Measurements from ENCODE around the gene PCNA.
"Not testable (repeated sequence)": the region's sequence is repeated elsewhere in the genome, so short reads cannot be mapped to it uniquely, and the experiment has no call there.

The PCNA gene

DNA sequence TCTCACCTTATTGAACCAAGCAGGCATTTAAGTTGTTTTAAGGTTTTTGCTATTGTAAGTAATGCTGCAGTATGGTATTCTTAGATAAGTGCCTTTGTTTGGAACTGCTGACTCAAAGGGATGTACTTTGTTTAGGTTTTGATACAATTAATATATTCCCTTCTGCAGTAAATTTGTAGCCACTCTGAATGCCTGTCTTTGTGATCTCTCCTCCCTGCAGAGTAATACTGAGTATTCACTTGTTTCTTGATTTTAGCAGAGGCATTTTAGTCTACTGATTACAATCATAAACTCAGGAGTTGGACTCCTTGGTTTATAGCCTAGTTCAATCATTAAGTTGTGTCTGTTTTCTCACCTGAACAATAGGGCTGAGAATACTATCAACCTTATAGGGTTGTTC, 20.4 kb upstream of the PCNA start:
- no peak for DNase-seq

DNA sequence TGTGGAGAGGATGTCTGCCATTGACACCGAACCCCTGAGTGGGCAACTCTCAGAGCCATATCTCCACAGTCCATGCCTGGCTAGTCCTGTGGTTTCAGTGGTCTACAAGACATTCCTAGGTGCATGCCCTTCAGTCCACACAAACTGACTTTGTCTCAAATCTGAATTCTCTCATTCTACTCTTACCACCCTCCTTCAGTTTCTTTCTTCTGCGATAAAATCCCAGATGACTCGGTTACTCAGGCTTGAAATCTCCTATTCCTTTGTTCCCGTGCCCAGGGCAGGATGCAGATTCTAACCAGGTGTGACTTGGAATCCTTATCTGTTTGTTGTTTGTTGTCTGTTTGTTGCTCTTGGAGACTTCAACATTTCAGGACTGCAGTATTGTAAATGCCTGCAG, 16.3 kb upstream of the PCNA start:
- no peak for DNase-seq

DNA sequence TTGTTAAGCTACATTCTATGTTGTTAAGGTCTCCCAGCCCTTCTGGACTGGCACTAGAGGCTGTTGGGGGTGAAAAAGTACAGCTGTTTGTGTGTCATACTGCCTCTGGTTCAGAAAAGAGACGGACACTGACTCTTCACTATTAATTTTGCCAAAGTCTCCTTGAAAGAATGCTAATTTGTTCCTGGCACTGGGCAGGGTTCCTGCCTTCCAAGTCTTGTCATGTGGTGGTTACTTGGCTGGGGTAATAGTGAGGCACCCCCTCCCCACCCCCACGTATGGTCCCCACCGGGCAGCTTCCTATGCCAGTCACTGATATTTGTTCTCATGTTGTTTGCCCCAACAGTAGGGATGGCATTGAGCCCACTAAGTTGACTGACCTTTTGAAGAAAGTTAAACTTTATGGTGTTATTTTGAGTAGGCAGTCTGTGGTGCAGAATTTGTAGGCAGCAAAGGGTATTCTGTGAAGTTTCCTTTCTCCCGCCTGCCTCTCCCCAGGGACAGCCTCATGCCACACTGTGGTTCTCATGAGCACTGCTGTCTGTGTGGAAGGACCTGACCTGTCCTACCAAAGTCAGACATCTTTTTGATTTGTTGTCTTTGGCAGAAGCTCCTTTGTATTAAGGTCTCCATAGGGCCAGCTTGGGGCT, 15.7 kb upstream of the PCNA start:
- no peak for DNase-seq

DNA sequence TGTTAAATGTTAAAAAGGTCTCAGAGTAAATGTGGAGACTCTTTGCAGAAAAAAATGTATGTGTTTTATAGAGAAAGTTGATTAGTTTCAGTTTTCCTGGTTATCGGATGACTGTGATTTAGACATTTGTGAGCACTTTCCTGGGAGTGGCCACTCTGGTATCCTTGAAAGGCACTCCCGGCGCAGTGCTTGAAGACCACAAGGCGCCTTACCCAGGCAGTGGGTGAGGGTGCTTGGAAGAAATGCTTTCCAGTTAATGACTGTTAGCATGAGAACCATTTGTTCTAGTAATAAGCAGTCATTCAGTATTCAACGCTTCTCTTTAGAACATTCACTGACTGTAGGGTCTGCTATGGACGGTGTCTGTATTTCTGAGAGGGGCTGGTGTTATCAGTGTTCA, 14.2 kb upstream of the PCNA start:
- no peak for DNase-seq

DNA sequence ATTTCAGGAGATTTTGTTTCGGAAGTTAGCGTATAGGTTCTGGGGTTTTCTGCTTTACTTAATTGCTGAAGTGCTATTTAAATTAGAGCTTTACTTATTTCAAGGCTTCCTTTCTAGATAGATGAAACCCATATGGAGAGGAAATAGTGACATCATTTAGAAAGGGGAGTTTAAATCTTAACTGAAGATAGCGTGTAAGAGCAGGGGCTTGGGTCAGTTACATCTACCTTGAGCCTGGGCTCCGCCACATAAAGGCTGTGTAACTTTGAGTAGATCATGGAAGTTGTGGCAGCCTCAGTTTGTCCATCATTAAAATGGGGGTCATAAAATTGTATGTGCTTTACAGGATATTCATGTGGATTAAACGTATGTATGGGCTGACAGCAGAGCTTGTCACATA, 11.7 kb upstream of the PCNA start:
- DNase-seq: no peak

DNA sequence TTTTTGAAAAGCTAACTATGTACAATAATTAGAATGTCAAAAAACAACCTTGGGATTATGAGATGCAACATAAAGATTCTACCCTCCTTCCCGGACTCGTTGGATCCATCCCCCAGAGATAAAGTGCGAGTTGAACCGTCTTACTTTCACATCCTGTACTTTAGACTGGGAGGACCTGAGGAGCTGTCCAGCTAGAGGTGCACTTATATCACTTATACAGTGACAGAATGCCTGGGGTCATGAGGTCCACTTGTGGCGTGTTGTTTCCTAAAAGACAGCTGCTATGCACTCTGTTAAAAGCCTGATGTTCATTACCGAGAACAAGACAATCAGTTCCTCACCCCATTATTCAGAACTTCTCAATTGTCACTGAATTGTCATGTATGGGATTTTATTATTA, 9.1 kb upstream of the PCNA start:
- no peak for DNase-seq

DNA sequence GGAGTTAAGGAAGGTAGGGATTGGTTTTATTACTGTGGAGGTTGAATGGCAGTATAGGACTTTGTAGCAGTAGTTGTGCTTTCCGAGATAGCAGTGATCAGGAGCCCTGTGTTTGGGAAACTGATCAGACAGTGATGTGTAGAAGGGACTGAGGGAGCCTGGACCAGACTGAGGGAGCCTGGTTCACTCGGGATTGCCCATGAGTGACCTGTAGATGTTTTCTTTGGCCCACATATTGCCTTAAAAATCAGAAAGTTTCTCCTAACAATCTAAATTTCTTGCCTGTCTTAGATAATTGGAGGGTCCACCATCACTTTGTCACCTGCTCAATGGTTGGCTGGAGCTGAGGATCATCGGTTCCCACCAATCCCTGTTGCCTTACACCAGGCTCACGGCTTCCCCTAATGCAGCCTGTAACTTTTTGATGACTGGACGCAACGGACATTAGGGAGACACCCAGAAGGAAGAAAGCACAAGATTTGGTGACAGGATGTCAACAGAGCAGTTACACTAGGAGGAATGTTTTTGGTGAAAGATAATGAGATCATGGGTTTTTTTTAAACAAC, 8.2 kb upstream of the PCNA start:
- no peak for DNase-seq

DNA sequence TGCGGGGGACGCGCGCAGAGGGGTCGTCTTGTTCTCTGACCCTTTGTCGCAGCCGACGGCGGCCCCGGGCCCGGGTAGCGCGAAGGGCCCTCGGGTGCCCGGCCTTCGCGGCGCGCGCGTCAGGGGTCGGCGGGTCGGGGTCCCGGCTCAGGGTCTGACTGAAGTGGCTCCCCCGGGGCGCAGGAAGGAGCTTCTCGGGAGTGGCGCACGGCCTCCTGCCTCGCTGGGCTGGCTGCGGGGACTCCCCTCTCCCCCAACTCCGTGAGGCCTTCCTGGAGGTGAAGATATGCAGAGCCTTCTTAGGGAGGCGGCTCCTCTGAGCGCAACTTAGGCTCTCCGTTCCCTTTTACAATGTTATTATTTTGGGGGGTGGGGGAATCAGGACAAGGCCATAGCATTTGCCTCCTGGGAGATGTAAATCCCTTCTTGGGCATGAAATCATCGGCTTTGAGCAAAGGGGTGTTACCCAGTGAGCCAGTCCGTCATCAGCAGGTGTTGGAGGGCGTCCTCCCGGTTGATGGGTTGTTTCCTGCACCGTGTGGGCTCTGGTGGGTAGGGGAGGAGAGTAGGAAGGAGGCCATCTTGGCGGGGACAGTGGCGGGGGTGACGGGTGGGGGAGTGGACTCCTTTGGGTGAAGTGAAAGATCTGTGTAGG, 7.6 kb upstream of the PCNA start:
- DNase-seq: peak; percentile 58

DNA sequence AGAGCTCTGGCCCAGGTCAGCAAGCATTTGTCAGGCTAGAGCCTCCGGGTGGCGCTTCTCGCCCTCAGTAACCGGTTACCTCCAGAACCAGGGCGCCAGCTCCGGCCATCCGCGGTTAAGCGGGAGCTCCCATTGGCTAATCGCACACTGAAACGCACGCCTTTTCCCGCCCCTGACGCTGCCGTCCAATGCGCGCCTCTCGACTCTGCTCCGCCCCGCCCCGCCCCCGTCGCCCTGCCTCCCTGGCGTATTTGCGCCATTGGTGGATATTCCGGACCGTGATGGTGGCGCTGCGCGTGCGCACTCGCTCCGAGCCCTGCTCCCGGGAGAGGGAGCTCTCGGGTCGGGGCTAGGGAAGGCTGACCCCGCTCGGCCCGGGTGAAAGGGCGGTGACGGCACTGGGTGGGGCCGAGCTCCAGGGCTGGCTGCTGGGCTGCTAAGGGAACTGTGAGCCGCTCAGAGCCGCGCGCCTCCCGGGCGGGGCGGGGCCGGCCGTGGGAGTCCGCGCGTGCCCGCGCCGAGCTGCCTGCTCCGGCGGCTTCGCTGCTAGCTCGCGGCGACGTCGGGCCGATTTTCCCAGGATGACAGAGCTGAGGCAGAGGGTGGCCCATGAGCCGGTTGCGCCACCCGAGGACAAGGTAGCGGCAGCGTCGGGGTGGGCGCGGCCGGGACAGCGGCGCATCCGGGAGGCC, 6.9 kb upstream of the PCNA start, which contains the start of gene CDS2:
CDS2 (plus strand) TSS at position 497 of the 692 bp plus-strand sequence; CDS start at position 582, 85 bp downstream.
- DNase-seq: peak; percentile 100

DNA sequence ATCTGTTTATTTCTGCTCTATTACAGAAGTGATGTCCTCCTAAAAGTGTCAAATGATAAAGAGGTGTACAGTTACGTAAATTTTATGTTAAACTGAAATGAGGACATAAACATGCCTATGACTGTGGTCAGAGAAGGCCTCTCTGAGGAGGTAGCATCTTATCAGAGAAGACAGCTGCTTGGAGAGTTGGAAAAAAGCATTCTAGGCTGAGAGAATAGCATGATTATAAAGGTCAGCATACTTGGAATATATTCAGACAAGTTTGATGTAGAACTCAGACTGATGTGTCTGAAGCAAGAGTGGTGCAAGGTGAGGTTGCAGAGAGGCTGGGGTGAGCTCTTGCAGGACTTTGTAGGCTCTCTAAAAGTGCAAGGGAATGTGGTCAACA, 3.1 kb upstream of the PCNA start:
- DNase-seq: no peak

DNA sequence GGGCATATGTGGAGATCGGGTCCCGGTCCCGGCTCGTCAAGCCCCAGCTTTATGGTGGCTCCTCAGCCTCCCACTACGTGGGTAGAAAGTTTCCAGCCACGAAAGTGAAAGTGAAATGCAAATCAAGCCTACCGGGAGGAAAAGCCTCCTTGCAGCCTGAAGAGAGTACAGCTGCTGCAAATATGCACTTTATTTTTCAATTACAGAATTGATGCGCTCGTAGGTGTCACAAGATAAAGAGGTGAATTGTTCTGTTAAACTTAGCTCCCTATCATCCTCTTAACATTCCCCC, 373 bp upstream of the PCNA start:
- DNase-seq: no peak

DNA sequence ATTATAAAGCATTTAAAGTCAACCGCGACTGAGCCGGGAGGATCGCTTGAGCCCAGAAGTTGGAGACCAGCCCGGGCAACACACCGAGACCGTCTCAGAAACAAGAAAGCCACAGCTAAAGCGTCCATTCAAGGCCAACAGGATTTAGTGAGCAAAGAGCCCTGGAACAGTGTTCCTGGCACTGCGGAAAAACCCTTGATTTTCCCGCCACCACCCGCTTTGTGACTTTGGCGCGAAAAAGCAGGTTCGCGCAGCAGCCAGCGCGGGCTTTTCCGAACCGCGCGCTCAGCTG, 669 bp downstream of the PCNA start:
- DNase-seq: no peak

DNA sequence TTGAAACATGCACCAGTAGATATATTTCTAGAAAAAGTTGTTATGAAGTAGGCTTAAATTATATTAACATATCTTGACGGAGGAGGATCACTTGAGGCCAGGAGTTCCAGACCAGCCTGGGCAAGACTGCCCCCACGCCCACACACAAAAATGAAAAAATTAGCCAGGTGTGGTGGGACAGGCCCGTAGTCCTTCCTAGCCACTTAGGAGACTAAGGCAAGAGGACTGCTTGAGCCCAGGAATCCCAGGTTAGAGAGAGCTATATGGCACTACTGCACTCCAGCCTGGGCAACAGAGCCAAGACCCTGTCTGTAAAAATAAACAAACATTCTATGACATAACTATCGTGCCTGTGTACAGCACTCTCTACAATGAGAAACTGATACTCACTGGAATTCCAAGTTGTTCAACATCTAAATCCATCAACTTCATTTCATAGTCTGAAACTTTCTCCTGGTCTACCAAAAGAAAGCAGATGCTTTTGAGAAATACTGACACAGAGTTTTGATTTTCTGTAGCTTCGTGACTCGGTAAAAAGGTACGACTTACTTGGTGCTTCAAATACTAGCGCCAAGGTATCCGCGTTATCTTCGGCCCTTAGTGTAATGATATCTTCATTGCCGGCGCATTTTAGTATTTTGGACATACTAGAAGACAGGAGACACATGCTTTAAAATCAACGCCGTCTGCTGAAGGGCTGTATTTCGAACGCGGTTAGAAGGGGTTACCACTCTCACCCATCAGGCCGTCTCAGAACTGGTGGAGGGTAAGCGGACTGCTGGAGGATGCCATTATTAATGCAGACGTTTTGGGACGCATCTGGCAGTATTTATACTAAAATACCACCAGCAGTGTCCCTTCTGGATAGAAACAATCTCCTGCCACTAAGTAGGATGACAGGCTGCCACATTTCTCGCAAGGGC, 1.3 kb downstream of the PCNA start:
- DNase-seq: no peak

DNA sequence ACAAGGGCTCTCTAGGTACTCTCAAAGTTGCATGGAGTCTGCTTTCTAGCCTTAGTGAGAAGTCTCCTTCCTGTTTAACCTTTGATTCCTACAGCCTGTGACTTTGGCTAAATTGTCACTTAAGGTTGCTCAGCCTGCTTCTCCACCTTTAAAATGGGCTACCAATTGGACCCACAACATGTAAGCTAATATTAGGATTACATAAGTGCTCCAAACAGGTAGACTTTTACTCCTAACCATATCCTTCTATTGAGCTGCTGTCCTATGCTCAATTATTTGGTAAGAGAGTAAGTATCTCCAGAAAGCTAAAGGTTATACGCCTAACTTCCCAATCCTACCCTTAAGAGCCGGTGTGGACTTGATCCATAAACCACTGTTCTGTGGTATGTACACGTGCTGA, 2.9 kb downstream of the PCNA start:
- no peak for DNase-seq

DNA sequence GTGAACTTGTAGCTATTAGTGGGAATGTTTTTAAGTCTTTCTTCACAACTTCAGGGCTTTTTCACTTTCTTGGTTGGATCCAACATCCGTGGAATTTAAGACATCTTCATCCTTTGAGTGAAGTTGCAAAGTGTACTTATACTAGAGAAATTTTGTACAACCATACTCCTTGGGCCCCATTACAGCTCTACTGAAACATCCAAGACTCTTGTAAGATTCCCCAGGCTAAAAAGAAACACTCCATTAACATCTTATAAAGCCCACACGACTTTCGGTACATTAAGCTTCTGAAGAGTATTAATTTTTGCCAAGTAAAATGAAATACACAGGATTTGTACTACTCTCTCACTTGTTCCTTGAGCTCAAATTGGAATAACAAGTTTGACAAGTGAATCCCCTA, 5.4 kb downstream of the PCNA start:
- no peak for DNase-seq

DNA sequence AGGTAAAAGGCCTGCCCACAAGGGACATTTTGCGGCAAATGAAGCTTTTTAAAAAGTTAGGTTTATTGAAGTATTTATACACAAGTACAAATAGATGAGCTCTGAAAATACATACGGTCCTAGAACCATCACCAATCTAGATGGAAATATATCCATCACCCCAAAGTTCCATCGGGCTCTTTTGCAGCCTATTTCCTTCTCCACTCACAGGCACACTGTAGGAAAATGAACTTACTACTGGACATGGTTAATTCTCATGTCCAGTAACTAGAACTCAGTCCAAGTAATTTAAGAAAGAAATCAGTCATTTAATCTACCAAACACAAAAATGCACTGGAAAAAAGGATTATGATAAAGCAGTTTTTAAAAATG, 6.2 kb downstream of the PCNA start:
- DNase-seq: no peak

DNA sequence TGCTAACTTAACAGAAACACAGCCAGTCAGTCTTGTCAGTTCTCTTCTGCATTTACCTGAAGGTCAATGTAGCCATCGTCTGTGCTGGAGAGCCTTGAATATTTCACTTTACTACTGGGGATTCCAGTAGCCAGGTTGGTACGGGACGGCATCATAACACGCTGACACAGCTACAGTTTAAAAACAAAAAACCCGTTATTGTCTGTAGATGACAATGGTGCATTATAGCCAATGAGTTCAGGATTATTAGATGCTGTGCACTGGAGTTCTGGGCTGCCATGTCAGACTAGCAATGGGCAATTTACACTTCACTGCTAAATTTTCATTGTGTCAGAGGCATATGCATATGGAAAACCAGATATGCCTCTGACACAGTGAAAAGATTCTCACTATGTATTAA, 10.5 kb downstream of the PCNA start:
- no peak for DNase-seq

DNA sequence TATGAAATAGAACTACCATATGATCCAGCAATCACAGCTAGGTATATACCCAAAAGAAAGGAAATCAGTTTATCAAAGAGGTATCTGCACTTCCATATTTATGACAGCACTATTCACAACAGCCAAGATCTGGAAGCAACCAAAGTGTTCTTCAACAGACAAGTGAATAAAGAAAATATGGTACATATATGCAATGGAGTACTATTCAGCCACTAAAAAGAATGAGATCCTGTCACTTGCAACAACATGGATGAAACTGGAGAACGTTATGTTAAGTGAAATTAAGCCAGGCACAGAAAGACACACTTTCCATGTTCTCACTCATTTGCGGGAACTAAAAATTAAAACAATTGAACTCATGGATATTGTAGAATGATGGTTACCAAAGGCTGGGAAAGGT, 15.3 kb downstream of the PCNA start:
- DNase-seq: no peak

DNA sequence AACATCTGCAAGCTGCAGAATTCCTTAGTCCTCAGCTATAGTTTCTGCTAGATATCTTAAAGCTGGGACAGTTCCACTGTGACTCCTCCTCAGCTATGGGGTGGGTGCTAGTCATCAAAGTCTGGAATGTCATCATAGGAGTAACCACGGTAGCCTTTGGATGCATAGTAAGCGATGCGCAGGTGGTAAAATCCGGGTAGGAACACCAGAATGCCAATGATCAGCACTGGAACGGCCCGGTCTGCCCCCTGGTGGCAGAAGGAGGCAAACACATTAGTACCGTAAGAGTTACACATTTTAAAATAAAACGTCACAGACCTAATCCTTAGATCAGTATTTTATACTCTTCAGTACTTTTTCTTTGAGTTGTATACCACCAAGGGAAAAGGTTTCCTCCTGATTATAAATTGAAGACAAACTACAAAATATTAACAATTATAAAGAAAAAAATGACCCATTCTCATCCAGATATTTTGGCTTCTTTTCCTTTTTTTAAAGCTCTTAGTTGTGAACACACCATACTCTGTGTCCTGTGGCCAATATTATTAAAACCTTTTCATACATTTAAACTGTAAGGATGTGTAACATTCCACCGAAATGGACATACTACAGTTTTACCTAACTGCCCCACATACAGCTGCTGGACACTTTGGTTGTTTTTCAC, 18.9 kb downstream of the PCNA start:
- peak; percentile 82 for DNase-seq

DNA sequence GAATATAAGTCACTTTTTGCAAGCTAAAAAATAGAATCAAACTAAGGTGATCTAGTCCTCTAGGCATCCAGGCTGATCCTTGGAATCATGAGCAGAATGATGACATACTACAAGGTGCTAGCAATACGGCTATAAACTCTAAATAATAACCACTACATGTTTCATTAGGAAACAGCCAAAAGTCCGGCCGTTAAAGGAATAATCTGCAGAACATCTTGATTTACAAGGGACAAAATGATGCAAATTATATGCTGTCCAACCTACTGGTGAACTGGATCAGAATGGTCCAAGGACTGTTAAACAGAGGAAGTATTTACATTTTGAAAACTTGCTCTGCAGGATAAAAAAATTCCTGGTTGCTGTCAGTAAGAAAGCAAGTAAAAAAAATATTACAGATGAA, 19.8 kb downstream of the PCNA start:
- DNase-seq: not testable (repeated sequence)

DNA sequence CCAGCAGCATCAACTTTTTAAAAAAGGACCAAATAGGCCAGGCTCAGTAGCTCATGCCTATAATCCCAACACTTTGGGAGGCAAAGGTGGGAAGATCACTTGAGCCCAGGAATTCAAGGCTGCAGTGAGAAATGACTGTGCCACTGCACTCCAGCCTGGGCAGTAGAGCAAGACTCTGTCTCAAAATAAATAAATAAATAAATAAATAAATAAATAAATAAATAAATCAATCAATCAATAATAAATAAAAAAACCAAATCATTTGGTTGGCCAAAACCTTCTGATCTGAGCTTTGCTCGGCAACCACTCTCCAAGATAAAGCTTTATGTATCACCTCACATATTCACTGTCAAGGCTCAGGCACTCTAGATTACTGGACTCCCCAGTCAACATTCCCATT, 20.7 kb downstream of the PCNA start:
- not testable (repeated sequence) for DNase-seq

DNA sequence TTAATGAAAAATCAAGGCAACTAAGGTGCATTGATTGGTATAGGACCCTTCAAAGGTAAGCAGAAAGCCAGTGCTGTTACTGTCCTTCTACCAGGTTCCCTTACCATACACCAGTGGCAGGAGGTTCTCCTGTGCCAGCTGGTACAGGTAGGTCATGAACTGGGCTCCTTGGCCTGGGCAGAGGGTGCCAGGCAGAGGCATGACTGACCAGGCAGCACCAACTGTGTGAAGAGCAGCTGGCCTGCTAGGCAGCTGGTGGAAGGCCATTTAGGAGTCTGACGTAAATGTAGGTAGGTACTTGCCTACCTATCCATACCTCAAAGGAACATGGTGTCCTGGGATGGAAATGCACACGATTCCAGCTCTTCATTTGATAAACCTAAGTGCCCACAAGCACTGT, 23.3 kb downstream of the PCNA start:
- no peak for DNase-seq

DNA sequence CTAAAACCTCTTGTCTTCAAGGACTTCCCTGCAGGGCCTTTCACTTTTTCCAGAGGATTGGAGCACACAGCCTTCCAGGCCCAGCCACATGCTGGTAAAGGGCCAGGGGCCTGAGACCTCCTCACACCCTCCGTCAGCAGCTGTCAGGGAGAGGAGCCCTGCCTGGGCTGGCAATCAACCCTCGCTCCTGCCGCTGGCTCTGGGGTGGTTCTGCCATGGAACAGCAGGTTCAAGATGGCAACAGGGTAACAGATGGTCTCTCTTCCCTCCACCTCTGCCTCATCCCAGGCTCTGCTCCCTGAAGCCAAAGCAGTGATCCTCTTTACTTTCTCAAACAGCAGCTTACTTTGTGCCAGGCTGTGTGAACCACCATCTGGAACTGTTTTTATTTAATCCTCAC, 23.8 kb downstream of the PCNA start:
- DNase-seq: no peak
